IMR-90 (cell line): ENCODE data around the gene AKT3. TPM values are rescaled to one million over a fixed set of nuclear protein-coding genes. Genes with fewer than 3 reads are reported as not detected.

Source experiments
- ATAC-seq: fragments of 200-7000 bp; cut with Tn5 transposase; 2 replicates; pipeline ENCODE4 v1.9.1; 2020; ENCODE audit warnings: low read depth, mild to moderate bottlenecking, moderate library complexity
- BruUV-seq: library from RNA; stranded (reverse); fragments of 400-500 nt; replicated peaks from 2 replicates; lab custom pipeline; 2021; lab: Mats Ljungman, UMichigan
- CTCF ChIA-PET: fragments of 300-600 bp; formaldehyde crosslinking; extraction: SDS; loops from one replicate; lab custom pipeline; 2021; ENCODE audit warnings: antibody characterized with exemption; lab: Yijun Ruan, JAX
- POLR2A ChIA-PET: fragments of 300-600 bp; sonication (Branson Sonifier 250); formaldehyde crosslinking; loops from one replicate; lab custom pipeline; 2022; ENCODE audit warnings: antibody characterized with exemption; ENCODE audit not compliant: unreplicated experiment; lab: Charles Lee
- DNase-seq: peaks from one replicate; pipeline ENCODE4 v3.0.0; 2013
- H2AFZ ChIP-seq: replicated peaks from 2 replicates; pipeline ENCODE3; 2013; ENCODE audit warnings: low read length, mild to moderate bottlenecking; ENCODE audit not compliant: poor library complexity
- H2AK5ac ChIP-seq: 2 replicates; pipeline ENCODE4 v1.6.1; 2013; ENCODE audit warnings: low read depth, low read length, inconsistent platforms
- H2AK9ac ChIP-seq: replicated peaks from 2 replicates; pipeline ENCODE3; 2013; ENCODE audit warnings: mild to moderate bottlenecking, low read depth, low read length, moderate library complexity; ENCODE audit not compliant: poor library complexity
- H2BK120ac ChIP-seq: 2 replicates; pipeline ENCODE4 v1.6.1; 2013; ENCODE audit warnings: low read depth, low read length, inconsistent platforms
- H2BK15ac ChIP-seq: 3 replicates; pipeline ENCODE4 v1.6.1; 2013; ENCODE audit warnings: low read depth, low read length, inconsistent platforms
- H2BK20ac ChIP-seq: 2 replicates; pipeline ENCODE4 v1.6.1; 2013; ENCODE audit warnings: low read depth, mild to moderate bottlenecking, inconsistent platforms, low read length, moderate library complexity
- H2BK5ac ChIP-seq: 2 replicates; pipeline ENCODE4 v1.6.1; 2013; ENCODE audit warnings: mild to moderate bottlenecking, low read depth, low read length, inconsistent platforms; ENCODE audit not compliant: poor library complexity, severe bottlenecking
- H3K14ac ChIP-seq: replicated peaks from 2 replicates; pipeline ENCODE4 v1.6.1; 2013; ENCODE audit warnings: low read depth, low read length, inconsistent platforms
- H3K18ac ChIP-seq: 2 replicates; pipeline ENCODE4 v1.6.1; 2013; ENCODE audit warnings: low read depth, low read length, control low read depth
- H3K23ac ChIP-seq: 2 replicates; pipeline ENCODE4 v1.6.1; 2013; ENCODE audit warnings: low read depth, low read length, inconsistent platforms
- H3K27ac ChIP-seq: 2 replicates; pipeline ENCODE4 v1.5.1; 2013; ENCODE audit warnings: mild to moderate bottlenecking, control low read depth, low read length; ENCODE audit not compliant: insufficient read depth
- H3K27me3 ChIP-seq: 2 replicates; pipeline ENCODE4 v1.6.1; 2013; ENCODE audit warnings: low read length; ENCODE audit not compliant: control insufficient read depth, insufficient read depth
- H3K36me3 ChIP-seq: 2 replicates; pipeline ENCODE4 v1.6.1; 2013; ENCODE audit warnings: low read length, mixed read lengths; ENCODE audit not compliant: control insufficient read depth, insufficient read depth
- H3K4ac ChIP-seq: 2 replicates; pipeline ENCODE4 v1.6.1; 2013; ENCODE audit warnings: low read depth, low read length, inconsistent platforms
- H3K4me1 ChIP-seq: 2 replicates; pipeline ENCODE4 v1.6.1; 2013; ENCODE audit warnings: low read length, mixed read lengths; ENCODE audit not compliant: control insufficient read depth, insufficient read depth
- H3K4me2 ChIP-seq: 2 replicates; pipeline ENCODE4 v1.6.1; 2013; ENCODE audit warnings: low read depth, mild to moderate bottlenecking, control low read depth, low read length, moderate library complexity
- H3K4me3 ChIP-seq: 2 replicates; pipeline ENCODE4 v1.5.1; 2013; ENCODE audit warnings: low read depth, mild to moderate bottlenecking, control low read depth, low read length, moderate library complexity; ENCODE audit not compliant: insufficient read depth
- H3K56ac ChIP-seq: 2 replicates; pipeline ENCODE4 v1.6.1; 2013; ENCODE audit warnings: low read length, inconsistent platforms; ENCODE audit not compliant: insufficient read depth; ENCODE audit errors: extremely low read depth
- H3K79me1 ChIP-seq, 2 experiments: 2 replicates each; pipeline ENCODE4 v1.6.1; 2013; ENCODE audit warnings: low read length in 2 of 2, inconsistent platforms in 1 of 2, low read depth in 1 of 2
- H3K9ac ChIP-seq: 2 replicates; pipeline ENCODE4 v1.6.1; 2013; ENCODE audit warnings: low read depth, low read length, control low read depth
- H3K9me1 ChIP-seq: 2 replicates; pipeline ENCODE4 v1.6.1; 2013; ENCODE audit warnings: low read length, inconsistent platforms; ENCODE audit not compliant: insufficient read depth
- H3K9me3 ChIP-seq: 2 replicates; pipeline ENCODE4 v1.6.1; 2013; ENCODE audit warnings: low read length; ENCODE audit not compliant: control insufficient read depth, insufficient read depth
- H4K20me1 ChIP-seq: 2 replicates; pipeline ENCODE4 v1.6.1; 2013; ENCODE audit warnings: low read length, inconsistent platforms; ENCODE audit not compliant: insufficient read depth
- H4K5ac ChIP-seq: 2 replicates; pipeline ENCODE4 v1.6.1; 2013; ENCODE audit warnings: mild to moderate bottlenecking, low read depth, low read length, control low read depth
- H4K8ac ChIP-seq, 2 experiments: 2 replicates each; pipeline ENCODE4 v1.6.1; 2013; ENCODE audit warnings: low read depth in 2 of 2, low read length in 2 of 2, control low read depth in 1 of 2, inconsistent platforms in 1 of 2
- H4K91ac ChIP-seq: 2 replicates; pipeline ENCODE4 v1.6.1; 2013; ENCODE audit warnings: low read depth, low read length, inconsistent platforms; ENCODE audit not compliant: insufficient read depth
- CEBPB ChIP-seq: IDR thresholded peaks from 2 replicates; pipeline ENCODE4 v1.6.1; 2012; ENCODE audit warnings: low read depth, low read length, improper control_type of control experiment
- ELK1 ChIP-seq: fragments of 150-350 bp; IDR thresholded peaks from 2 replicates; pipeline ENCODE4 v1.6.1; 2016; ENCODE audit warnings: low read depth, mild to moderate bottlenecking, low read length, moderate library complexity, borderline replicate concordance
- MXI1 ChIP-seq: IDR thresholded peaks from 2 replicates; pipeline ENCODE4 v1.6.1; 2012; ENCODE audit warnings: low read depth, mild to moderate bottlenecking, low read length, moderate library complexity, borderline replicate concordance
- WGBS, 2 experiments: methylation state at CpG; one replicate each; pipeline versions ENCODE4 v1.1.5 to v1.1.7; 2013; ENCODE audit warnings: missing lambda C conversion rate in 2 of 2; ENCODE audit not compliant: insufficient read length in 1 of 2; ENCODE audit errors: extremely low coverage in 2 of 2; 5-methylcytosine and 5-hydroxymethylcytosine counted together
- dilution Hi-C: fragments of 300-500 bp; cut with HindIII; formaldehyde crosslinking; loops from one replicate; pipeline ENCODE4 v1.14.3; 2018; ENCODE audit warnings: low sequenced_read_pairs; ENCODE audit not compliant: unreplicated experiment
- in situ Hi-C: fragments of 300-500 bp; cut with MboI; formaldehyde crosslinking; loops from 3 replicates; pipeline ENCODE4 v1.14.3; 2019; ENCODE audit warnings: low sequenced_read_pairs, inconsistent platforms, mixed read lengths
- intact Hi-C: fragments of 100-400 bp; cut with micrococcal nuclease; formaldehyde crosslinking; loops from 2 replicates; pipeline ENCODE4 v1.10.0; 2022
- polyA plus RNA-seq, 3 experiments: library from polyadenylated mRNA; depleted of rRNA; stranded (reverse); fragments of >200 nt; gene quantifications; 2 replicates each; pipeline ENCODE4 v1.2.3, GENCODE V29; 2012; ENCODE audit warnings: low replicate concordance in 1 of 3
- total RNA-seq: library from RNA; depleted of rRNA; stranded (reverse); fragments of >200 nt; gene quantifications from 2 replicates; pipeline ENCODE4 v1.2.3, GENCODE V29; 2012

The AKT3 gene
- total and polyA plus RNA-seq, 2 of the 4 experiments (the other 2 are of a cell fraction) = 15.2 to 19.4 TPM

GRCh38 chr1:243715285-243715684 lies 134.8 kb downstream of the AKT3 start:
- no peak overlapping the region for H2AK9ac ChIP-seq
- H3K9ac ChIP-seq = no peak overlapping the region
- no peak overlapping the region for H3K27ac ChIP-seq
- H2AFZ ChIP-seq = no peak overlapping the region
- POLR2A ChIA-PET = no interaction called here
- no peak overlapping the region for H3K4ac ChIP-seq
- H4K20me1 ChIP-seq = no peaks in the 10 kb centered on the region
- no peaks in the 10 kb centered on the region for H3K36me3 ChIP-seq
- H3K18ac ChIP-seq = no peak overlapping the region
- no peak overlapping the region for H2BK120ac ChIP-seq
- peak overlapping the region in 1 of 2 experiments; percentile 32; a peak in 1 of 4 replicates for H4K8ac ChIP-seq
- peaks cover 18 to 50% of the 10 kb centered on the region in 2 experiments for H3K79me1 ChIP-seq
- no peak for ATAC-seq
- peaks cover 16% of the 10 kb centered on the region for H3K4me1 ChIP-seq
- H4K91ac ChIP-seq = no peak overlapping the region
- H2BK15ac ChIP-seq = no peak overlapping the region
- no peak overlapping the region for H4K5ac ChIP-seq
- intact Hi-C loops = loop anchor here (2.0 to 10.0 kb wide), 3 partner anchors 28 to 730 kb away; no protein-coding TSS in a partner anchor
- H3K4me2 ChIP-seq = no peak overlapping the region
- no peaks in the 10 kb centered on the region for H3K27me3 ChIP-seq
- CTCF ChIA-PET = no interaction called here
- BruUV-seq = no TSS peak
- peaks cover 6% of the 10 kb centered on the region for H3K9me1 ChIP-seq
- H2BK5ac ChIP-seq = no peak overlapping the region
- no peak for TF ChIP-seq MXI1
- TF ChIP-seq ELK1 = no peak
- peak; percentile 44; the same call in 1 of the 2 replicates for TF ChIP-seq CEBPB
- no peak overlapping the region for H2AK5ac ChIP-seq
- no peak overlapping the region for H3K14ac ChIP-seq
- H3K4me3 ChIP-seq = no peak overlapping the region
- DNase-seq = no peak
- no CpG with 5 or more reads among the region's 3 CpGs for WGBS, 2 experiments
- H3K56ac ChIP-seq = no peak overlapping the region
- in situ Hi-C loops = no loop called here
- H3K9me3 ChIP-seq = no peaks in the 10 kb centered on the region
- dilution Hi-C loops = no loop called here
- no peak overlapping the region for H2BK20ac ChIP-seq
- H3K23ac ChIP-seq = no peak overlapping the region
